ENCODE data around the gene SERHL2.
"Not testable (repeated sequence)": the region's sequence is repeated elsewhere in the genome, so short reads cannot be mapped to it uniquely, and the experiment has no call there.

SERHL2 gene

DNA sequence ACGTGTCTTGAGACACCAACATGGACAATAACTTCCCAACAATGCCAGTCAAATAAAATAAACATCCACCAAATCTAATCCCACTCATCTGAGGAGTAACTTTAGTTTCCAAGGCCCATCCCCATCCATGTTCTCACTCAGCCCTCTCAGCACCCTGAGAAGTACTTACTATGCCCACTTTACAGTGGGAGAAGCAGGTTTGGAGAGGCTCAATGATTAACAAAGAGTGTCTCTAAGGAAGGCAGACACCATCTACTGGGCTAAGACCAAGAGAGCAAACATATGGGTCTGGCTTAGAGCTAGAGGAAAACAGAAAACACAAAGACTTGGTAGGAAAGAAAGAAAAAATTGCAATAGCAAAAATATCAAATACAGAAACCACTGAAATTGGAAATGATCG lies 49.7 kb downstream of the SERHL2 start:
- in situ Hi-C loops (cut with MboI; ENCODE audit: low sequenced_read_pairs): no loop called here

DNA sequence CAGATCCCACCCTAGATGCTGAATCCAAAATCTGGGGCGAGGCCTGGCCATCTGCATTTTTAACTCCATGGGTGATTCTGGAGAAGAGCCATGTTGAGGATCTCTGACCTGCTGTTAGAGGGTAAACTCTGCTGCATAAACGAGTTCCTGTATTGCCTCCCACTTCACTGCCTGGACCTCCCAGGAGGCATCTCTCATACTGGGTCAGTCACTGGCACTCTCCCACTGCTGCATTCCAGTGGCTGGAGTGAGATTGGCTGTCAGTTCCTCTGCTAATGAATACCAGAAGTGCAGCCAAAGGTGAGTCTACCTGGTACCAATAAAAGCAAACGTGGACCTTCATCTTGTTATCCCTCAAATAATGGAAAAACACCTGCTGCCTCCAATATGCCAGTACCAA lies 50.6 kb downstream of the SERHL2 start:
- in situ Hi-C loops (cut with MboI; ENCODE audit: low sequenced_read_pairs): no loop called here

DNA sequence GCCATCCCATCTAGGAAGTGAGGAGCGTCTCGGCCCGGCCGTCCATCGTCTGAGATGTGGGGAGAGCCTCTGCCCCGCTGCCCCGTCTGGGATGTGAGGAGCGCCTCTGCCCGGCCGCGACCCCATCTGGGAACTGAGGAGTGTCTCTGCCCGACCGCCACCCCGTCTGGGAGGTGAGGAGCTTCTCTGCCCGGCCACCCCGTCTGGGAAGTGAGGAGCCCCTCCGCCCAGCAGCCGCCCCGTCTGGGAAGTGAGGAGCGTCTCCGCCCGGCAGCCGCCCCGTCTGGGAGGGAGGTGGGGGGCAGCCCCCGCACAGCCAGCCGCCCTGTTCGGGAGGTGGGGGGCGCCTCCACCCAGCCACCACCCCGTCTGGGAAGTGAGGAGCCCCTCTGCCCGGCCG lies 53.9 kb downstream of the SERHL2 start:
- in situ Hi-C loops (cut with MboI; ENCODE audit: low sequenced_read_pairs): not testable (repeated sequence)

DNA sequence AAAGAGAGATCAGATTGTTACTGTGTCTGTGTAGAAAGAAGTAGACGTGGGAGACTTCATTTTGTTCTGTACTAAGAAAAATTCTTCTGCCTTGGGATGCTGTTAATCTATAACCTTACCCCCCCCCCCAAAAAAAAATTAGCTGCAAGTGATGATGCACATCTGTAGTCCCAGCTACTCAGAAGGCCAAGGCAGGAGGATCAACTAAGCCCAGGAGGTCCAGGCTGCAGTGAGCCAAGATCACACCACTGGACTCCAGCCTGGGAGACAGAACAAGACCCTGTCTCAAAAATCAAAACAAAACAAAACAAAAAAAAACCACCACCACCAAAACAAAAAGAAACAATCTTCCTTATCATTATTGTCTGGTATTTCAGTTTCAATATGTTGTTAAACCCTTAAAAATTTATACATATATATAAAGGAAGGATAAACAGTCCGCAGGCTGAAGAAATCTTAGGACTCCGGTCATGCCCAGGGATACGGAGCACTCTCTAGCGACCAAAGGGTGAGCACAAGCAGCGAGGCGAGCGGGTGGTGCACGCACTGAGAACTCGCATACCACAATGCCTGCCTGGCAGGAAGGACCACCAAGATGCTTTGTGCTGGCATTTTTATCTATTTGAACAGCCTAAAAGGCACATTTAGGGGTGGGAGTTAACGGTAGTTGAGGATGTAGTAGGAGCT lies 54.5 kb downstream of the SERHL2 start:
- in situ Hi-C loops (cut with MboI; ENCODE audit: low sequenced_read_pairs): no loop called here

- in situ Hi-C loops (cut with MboI; ENCODE audit: low sequenced_read_pairs): no loop called here
These were observed 55.1 kb downstream of the SERHL2 start for GRCh38 chr22:42608823-42609361.

- in situ Hi-C loops (cut with MboI; ENCODE audit: low sequenced_read_pairs): no loop called here
These were observed 56.4 kb downstream of the SERHL2 start for GRCh38 chr22:42610186-42610585.

- in situ Hi-C loops (cut with MboI; ENCODE audit: low sequenced_read_pairs): no loop called here
These were observed 57.3 kb downstream of the SERHL2 start for GRCh38 chr22:42611051-42611450.

- in situ Hi-C loops (cut with MboI; ENCODE audit: low sequenced_read_pairs): no loop called here
These were observed 58.6 kb downstream of the SERHL2 start for GRCh38 chr22:42612336-42612735.

DNA sequence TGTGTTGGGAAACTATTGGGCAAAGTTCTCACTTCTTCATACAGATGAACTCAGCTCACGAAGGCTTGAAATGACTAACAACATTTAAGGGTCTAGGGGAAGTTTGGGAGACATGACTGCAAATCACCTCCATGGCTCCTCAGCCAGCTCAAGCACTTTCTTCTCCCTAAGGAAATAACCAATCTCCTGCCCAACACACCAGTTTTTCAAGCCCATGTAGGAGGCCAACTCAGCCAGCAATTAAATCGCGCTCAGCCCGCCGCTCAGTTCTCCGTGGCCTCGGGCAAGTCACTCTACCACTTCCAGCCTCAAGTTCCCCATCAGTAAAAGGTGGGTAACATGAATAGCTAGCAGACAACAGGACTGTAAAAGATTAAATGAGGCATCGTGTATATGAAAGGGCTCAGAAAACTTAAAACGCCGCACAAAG lies 60.1 kb downstream of the SERHL2 start:
- in situ Hi-C loops (cut with MboI; ENCODE audit: low sequenced_read_pairs): no loop called here

DNA sequence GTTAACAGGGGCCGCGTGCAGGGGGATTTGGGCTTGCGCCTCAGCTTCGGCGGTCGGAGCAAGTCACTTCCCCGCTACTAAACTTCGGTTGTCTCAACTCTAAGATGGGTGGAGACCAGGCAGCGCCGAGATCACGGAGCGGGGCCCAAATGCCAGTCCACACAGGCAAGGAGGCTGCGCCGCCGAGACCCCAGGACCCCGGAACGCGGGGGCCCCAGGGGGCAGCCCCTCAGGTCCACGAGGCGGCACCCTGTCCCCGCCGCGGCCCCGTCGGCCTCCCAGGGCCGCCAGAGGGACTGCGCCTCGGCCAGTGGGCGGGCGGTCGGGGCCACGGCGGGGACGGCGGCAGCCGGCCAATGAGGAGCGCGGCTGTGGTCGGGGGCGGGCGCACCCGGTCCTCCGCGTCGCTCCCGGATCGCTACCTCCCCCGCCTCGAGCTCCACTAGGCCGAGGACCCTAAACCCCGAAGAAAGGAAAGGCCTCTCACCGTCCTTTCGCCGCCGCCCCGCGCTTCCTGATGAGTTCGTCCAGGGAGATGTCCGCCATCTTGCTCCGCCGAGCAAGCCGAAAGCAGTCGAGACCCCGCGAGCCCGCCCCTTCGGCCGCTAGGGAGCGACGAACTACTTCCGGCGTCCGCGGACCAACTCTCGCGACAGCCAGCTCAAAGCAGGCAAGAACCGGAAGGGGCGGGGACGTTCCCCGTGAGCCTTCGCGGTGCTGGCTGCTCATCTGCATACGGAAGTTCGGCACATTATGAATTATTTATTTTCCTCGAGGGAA lies 60.7 kb downstream of the SERHL2 start, which contains the start of gene POLDIP3:
TSS of gene POLDIP3 (minus strand) at position 572 of the 780 bp plus-strand sequence. CDS start at position 546, 26 bp downstream.
- in situ Hi-C loops (cut with MboI; ENCODE audit: low sequenced_read_pairs): no loop called here

DNA sequence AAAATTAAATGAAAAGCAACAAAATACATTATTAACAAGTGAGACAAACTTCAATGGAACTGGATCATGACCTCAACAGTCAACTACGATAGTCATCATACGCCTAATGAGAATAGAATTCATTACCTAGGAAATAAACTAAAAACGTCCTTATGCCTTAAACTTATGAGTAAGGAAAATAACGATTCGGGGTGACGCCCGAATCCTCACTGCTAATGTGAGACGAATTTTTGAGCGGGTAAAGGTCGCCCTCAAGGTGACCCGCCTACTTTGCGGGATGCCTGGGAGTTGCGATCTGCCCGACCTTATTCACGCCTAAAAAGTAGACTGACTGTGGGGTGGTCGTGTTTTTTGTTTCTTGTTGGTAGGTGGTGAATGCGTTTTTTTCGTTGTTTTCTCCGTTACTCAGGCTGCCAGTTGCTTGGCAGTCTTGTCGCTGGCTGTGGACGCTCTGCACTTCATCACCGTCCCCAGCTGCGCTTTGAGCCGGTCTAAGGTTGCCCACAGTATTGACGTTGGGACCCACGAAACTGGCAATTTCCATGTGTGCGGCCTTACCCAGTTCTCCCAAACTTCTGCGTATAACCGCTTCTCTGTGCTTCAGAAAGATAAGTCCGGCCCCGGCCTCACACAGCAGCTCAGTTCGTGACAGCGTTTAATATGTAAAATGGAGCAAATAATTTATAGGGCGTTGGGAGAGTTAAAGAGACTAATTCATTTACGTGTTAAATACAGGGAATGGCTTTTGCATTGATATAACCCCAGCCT lies 61.5 kb downstream of the SERHL2 start:
- in situ Hi-C loops (cut with MboI; ENCODE audit: low sequenced_read_pairs): no loop called here

GRCh38 chr22:42615860-42616175 lies 62.1 kb downstream of the SERHL2 start:
- in situ Hi-C loops (cut with MboI; ENCODE audit: low sequenced_read_pairs): not testable (repeated sequence)

DNA sequence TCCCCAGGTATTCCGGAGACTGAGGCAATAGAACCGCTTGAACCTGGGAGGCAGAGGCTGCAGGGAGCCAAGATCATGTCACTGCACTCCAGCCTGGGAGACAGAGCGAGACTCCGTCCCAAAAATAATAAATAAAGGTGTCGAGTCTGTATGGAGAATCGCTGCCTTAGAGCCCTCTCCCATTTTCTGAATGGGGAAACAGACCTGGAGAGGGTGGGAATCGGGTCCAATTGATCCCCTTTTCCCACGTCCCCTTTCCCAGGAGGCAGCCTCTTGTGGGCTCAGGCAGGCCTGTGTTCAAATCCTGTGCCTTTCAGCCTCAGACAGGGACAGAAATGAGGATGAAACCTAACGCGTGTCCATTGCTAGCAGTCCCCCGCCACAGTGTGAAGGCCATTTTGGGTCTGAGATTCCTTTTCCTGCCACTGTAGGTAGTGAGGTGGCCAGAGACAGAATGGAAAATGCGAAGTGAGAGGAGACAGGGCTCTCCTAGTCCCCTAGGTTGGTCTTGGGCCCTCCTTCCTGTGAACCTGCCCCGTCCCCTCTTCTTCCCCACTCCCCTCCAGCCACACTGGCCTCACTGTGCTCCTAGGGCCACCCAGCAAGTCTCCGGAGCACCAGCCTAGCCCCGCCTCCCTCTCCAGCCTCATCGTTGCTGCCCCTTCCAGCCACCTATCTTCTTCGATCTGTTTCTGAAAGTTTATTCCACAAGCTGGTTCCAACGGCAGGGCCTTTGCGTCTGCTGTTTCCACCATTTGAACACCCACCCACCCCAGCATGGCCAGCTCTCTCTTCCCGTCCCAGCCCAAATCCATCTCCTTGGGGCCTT lies 63.6 kb downstream of the SERHL2 start:
- in situ Hi-C loops (cut with MboI; ENCODE audit: low sequenced_read_pairs): no loop called here

DNA sequence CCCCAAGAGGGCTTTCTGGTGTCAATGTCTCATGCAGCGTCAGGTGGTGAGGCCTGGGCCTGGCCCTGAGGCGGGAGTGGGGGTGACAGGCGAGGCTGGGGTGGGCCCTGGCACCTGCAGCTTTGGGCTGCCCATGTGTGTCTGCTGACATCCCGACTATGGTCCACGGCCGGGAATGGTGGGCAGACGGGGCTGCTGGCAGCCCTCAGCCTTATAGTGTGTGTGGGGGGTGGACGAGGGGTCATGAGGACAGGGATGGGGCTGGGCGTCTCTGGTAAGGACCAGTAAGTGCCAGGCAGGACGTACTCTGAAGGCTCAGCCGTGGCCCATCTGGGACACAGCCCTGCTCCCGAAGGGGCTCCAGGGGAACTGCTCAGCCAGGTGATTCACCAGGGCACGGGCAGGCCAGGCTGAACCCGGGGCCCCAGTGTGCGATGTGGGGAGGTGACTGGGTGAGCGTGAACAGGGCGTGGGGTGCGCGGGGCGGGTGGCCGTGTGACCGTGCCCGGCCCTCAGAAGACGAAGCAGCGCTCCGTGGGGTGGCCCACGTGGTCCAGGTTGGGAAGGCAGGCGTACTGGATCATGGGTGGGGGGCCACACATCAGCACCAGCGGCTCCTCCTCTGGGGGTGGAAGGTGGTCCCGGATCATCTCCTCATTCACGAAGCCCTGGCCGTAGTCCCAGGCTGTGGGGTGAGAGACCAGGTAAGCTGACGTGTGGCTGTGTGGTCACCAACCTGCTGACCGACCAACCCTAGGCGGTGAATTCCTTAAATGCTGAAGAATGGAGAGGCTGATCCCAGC lies 65.7 kb downstream of the SERHL2 start:
- in situ Hi-C loops (cut with MboI; ENCODE audit: low sequenced_read_pairs): no loop called here

- in situ Hi-C loops (cut with MboI; ENCODE audit: low sequenced_read_pairs): no loop called here
These were observed 66.3 kb downstream of the SERHL2 start for GRCh38 chr22:42620084-42620483.

DNA sequence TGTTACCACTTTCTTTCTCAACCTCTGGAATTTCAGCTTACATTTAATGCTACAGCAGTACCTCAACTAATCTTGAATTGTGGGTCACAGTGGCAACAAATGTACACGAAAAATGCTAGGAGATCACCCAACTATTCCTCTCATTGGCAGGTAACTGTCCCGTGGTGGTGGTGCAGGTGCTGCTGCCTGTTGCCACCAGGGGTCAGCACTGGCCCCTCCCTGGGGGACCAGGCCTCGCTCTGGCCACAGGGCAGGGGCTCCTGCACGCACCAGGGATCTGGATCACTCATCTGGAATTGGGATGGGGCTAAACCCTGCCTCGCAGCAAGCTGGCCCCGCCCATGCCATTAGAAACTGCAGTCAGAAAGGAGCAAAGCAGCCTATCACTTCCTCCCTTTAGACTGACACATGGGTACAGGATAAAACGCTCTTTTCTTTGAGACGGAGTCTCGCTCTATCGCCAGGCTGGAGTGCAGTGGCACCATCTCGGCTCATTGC lies 67.8 kb downstream of the SERHL2 start:
- in situ Hi-C loops (cut with MboI; ENCODE audit: low sequenced_read_pairs): no loop called here

DNA sequence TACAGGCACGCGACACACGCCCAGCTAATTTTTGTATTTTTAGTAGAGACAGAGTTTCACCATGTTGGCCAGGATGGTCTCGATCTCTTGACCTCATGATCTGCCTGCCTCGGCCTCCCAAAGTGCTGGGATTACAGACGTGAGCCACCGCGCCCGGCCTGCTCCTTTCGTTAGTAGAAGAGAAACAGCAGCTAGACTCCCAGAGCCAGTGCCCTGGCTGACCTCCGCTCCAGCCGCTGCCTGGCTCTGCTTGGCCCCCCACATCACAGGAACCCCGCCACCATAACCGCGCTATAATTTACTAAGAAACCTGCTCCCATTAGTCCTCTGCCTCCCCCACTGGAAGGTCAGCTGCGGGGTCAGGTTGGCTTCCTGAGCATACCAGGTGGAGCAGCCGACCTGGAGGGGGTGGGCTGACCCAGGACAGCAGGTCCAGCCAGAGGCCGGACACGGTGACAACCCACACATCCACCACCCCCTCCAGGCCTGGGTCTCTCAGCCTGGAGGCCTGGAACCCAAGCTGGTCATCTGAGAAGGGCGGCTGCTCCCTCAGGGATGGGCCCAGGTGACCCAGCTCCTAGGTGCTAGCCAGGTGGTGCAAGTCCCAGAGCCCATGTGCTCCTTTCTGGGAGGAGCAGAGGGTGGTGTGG lies 68.4 kb downstream of the SERHL2 start:
- in situ Hi-C loops (cut with MboI; ENCODE audit: low sequenced_read_pairs): no loop called here

GRCh38 chr22:42623301-42623751 lies 69.6 kb downstream of the SERHL2 start:
- in situ Hi-C loops (cut with MboI; ENCODE audit: low sequenced_read_pairs): no loop called here
